Fibroblast of skin of abdomen (primary cell): Measurements from ENCODE around the gene AKAP13. TPM values are rescaled to one million over a fixed set of nuclear protein-coding genes. Genes with fewer than 3 reads are reported as not detected.
A peak's percentile ranks its signal among the peaks of the same experiment; 100 is the strongest.
"Not testable (repeated sequence)": the region's sequence is repeated elsewhere in the genome, so short reads cannot be mapped to it uniquely, and the experiment has no call there.

Source experiments
- DNase-seq: peaks from one replicate; pipeline ENCODE4 v3.0.0-alpha.2; 2013
- polyA plus RNA-seq, 2 experiments: library from polyadenylated mRNA; unstranded; fragments of 120-200 nt; gene quantifications; one replicate each; pipeline ENCODE4 v1.2.1, GENCODE V29; 2013; ENCODE audit not compliant: insufficient read length in 2 of 2

The AKAP13 gene, protein sequence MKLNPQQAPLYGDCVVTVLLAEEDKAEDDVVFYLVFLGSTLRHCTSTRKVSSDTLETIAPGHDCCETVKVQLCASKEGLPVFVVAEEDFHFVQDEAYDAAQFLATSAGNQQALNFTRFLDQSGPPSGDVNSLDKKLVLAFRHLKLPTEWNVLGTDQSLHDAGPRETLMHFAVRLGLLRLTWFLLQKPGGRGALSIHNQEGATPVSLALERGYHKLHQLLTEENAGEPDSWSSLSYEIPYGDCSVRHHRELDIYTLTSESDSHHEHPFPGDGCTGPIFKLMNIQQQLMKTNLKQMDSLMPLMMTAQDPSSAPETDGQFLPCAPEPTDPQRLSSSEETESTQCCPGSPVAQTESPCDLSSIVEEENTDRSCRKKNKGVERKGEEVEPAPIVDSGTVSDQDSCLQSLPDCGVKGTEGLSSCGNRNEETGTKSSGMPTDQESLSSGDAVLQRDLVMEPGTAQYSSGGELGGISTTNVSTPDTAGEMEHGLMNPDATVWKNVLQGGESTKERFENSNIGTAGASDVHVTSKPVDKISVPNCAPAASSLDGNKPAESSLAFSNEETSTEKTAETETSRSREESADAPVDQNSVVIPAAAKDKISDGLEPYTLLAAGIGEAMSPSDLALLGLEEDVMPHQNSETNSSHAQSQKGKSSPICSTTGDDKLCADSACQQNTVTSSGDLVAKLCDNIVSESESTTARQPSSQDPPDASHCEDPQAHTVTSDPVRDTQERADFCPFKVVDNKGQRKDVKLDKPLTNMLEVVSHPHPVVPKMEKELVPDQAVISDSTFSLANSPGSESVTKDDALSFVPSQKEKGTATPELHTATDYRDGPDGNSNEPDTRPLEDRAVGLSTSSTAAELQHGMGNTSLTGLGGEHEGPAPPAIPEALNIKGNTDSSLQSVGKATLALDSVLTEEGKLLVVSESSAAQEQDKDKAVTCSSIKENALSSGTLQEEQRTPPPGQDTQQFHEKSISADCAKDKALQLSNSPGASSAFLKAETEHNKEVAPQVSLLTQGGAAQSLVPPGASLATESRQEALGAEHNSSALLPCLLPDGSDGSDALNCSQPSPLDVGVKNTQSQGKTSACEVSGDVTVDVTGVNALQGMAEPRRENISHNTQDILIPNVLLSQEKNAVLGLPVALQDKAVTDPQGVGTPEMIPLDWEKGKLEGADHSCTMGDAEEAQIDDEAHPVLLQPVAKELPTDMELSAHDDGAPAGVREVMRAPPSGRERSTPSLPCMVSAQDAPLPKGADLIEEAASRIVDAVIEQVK (N-terminal part only)
- polyA plus RNA-seq (2013, experiment 1 of 2; ENCODE audit: insufficient read length), result 29.5 TPM
- polyA plus RNA-seq (2013, experiment 2 of 2; ENCODE audit: insufficient read length), result 27.8 TPM

DNA sequence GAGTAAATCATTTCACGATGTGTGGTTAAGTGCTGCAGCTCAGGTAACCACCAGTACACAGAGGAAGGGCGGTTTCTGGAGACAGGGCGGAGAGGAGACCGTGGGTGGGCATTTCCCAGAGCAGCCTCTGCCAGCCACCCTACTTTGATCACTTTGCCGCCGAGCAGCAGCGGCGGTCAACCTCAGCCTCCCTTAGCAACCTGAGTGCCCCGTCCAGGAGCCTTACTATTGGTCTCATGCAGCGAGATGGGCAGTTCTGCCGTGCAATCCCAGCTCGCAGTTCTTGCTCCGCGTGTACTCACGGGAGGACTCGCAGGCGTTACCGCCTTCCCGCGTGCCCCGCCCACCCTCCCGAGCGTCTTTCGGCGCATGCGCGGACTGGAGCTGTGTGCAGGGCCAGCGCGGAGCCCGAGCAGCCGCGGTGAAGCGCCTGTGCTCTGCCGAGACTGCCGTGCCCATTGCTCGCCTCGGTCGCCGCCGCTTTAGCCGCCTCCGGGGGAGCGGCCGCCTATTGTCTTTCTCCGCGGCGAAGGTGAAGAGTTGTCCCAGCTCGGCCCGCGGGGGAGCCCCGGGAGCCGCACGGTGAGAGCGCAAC is at the start of gene AKAP13:
AKAP13 (plus strand) TSS at position 387 of the 595 bp plus-strand sequence. CDS start 105,118 bp downstream, outside the sequence.
- DNase-seq, result peak; percentile 100

DNA sequence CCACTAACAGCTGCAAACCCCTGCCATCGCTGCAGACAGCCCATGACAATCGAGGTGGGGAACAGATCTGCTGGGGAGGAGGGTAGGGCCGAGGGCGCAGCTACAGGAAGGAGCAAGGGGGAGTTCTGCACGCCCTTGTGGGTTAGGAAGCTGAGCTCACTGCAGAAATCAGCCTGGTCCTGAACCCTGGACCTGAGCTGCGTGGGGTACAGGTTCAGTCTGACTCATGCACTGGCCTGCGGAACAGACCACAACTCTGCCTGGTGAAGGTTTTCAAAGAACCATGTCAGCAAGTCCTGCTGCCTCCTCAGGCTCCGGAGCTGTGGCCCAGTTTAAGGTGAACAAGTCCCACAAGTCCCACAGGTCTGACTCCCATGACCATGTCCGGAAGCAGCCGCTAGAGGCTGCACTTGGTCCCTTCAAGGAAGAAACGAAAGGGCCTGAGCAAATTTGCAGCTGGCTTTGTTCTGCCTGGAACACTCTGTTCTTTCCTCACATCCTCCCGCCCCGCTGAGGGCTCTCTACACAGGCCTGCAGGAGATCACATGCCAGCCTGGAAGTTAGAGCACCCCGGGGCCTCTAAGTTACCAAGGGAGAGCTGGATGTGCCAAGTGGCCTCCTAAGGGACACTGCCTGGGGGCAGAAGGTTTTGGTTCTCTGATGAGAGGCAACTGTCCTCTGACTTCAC is 49.4 kb upstream of the AKAP13 start:
- peak; percentile 90 for DNase-seq

DNA sequence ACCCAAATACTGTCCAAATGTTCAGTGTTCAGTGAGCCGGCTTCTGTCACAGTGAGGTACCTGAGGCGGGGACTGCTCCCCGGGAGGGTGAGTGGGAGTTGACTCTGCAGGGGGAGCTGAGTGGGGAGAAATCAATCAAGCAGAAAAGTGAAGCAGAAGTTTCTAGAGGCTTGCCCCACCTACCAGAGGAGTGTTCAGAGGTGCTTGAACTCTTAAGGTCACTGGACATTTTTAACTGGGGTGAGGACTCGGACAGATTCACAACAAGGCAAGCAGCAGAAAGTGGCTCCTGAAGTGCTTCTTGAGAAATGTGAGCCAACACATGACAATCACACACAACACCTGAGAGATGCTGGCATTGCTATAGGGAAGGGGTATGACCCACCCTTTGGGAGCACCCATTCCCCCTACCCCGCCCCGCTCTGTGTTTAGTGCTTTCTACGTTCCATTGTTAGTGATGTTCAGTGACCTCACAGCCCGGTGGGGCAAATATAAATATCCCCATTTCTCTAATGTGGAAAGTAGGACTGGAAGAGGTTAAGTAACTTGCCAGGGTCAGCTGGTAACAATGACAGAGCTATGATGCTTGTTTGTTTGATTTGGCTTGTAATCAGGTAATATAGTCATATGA is 48.6 kb upstream of the AKAP13 start:
- no peak for DNase-seq

DNA sequence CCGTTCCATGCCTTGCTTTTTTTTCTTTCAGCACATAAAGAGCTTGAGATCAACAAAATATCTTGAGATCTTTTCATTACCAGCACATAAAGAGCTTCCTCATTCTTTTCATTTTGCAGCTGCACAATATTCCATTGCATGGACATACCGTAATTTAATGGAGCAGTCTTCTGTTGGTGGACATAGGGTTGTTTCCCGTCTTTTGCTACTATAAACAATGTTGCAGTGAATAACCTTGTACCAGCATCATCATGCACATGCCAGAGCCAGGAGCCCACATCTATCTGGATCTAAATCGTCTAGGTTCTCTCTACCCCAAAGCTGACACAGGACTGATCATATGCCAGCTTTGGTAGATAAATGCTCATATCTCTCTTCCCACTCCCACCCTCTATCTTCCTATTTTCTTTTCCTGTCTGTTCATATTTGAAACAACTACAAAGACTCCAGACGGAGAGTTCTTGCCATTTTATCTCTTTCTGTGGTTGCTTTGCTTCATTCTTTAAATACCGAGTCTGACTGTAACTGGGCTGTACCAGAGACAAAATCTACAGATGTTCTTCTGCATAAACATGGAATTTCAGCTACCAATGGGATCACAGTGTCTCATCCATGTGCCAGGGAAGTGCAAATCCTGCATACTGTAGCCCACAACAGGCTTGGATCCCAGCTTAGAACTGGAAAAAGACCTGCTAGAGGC is 47.1 kb upstream of the AKAP13 start:
- DNase-seq, result peak; percentile 92

DNA sequence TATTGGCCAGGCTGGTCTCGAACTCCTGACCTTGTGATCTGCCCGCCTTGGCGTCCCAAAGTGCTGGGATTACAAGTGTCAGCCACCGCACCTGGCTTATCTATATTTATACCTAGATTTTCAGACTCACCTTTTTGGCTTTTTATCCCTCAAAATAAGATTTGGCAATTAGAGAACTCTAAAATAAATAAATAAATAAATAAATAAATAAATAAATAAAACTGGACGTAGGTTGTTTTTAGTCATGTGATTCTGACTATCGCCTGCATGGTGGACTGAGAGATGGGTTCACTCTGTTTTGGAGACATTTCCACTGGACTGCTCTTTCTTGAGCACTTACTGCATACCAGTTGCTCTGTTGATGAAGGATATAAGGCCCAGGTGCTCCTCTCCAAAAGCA is 46.2 kb upstream of the AKAP13 start:
- DNase-seq, result no peak

DNA sequence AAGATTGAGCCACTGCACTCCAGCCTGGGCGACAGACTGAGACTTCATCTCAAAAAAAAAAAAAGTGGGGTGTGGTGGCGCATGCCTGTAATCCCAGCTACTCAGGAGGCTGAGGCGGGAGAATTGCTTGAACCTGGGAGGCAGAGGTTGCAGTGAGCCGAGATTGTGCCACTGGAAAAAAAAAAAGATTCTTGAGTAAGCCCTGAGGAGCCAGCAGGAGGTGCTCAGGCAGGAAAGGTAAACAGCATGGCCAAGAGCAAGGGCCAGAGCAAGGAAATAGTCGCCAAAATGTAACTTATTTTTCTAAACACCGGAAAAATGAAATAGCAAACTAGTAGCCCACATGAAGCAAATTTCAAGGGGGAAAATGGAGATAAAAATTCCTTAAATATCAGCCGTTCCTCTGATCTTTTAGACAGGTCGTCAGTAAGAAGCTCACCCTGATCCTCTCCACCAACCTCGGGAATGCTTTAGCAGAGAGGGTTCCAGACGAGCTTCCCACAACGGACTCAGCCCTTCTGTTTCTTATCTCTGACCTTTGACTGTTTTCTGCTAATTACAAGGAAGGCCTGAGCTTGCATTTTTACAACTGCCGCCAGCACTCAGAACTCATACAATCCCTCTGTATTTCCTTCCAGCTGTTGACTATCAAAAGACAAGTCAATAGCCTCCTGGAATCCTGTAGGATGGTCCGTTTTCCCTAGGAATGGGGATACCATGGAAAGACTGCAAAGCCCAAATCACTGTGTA is 45.0 kb upstream of the AKAP13 start:
- DNase-seq, result no peak

DNA sequence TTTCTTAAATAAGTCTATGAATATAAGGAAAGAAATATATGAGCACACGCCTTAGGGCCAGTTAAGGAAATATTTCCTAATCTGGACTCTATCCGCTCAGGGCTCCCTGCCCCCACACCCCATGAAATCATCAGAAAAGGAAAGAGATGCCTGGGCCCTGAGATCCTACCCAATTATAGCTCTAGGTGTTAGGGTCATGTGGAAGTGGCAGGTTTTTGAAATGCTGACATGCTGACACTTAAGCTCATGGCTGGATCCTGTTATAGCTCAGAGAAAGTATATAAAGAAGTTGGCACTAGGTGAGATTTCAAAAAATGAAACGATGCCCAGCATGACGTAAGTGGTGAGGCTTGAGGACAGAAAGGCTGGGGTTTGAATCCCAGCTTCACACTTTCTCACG is 43.5 kb upstream of the AKAP13 start:
- DNase-seq, result no peak

DNA sequence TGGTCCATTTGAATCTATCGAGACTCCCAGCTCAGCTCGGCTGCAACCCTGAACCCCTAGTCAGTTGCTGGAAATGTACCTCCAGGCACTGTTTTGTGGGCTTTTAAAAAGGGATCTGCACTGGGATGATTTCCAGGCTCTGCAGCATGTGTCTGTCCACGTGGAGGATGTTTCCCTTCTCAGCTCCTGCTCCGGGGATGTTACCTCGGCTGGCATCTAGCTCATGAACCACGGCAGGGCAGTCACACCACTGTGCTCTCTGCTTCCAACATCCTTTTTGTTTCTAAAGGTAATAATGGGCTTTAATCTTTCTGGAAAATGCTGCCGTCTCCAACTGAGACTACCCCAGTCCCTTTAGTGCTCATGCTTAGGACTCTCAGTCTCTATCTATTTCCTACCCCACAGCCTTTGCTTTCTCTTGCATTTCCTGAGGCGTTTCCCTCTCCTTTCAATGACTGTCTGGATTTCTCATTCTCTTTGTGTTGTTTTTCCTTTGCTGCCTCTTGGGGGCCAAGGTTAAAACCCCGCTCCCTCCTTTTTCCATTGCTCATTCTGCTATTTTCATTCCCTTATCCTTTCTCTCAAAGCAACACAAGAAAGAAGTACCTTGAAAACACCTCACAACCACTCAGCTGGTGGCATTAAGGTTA is 42.9 kb upstream of the AKAP13 start:
- DNase-seq, result no peak

DNA sequence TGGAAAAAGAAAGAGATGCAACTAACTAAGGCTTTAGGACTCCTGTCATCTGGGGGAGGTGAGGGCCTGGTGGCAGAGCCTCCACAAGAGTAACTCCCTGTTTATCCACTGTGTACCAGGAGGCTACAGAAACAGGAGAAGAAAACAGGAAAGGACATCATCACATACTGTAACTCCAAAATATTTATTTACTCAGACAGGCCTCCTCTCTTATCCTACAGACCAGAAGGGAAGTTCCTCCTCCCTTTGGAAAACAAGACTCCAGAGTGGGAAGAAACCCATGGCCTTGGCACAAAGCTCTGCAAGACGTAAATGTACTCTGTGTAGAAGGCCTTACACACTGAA is 40.1 kb upstream of the AKAP13 start:
- no peak for DNase-seq

DNA sequence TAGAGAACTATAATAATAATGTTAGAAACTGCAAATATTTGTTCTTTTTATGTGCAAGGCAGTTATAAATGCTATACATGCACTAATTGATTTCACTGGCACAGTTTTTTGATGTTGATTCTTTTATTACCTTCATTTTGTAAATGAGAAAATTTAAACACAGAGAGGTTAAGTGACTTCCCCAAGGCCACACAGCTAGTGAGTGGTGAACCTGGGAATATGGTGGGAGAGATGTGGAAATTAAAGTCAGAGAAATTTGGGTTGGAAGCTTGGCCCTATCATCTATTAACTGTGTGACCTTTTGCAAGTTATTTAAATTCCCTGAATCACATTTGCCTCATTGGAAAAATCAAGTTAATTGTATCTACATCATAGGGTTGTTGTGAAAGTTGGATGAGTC is 39.6 kb upstream of the AKAP13 start:
- DNase-seq, result no peak

DNA sequence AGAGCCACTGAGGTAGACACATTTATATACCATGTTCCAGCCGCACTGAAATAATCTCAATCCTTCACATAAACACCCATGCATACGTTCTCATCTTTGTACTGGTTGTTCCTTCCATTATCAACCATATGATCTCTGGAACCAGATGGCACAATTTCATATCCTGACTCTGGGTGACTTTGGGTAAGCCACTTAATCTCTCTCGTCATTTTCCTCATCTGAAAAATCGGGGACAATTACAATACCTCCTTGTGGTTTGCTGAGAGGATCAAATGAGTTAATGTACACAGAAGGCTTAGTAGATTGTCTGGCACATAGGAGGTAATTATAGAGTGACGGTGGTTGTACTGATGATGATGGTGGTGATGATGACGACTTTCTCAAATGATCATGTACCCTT is 38.2 kb upstream of the AKAP13 start:
- DNase-seq, result not testable (repeated sequence)

DNA sequence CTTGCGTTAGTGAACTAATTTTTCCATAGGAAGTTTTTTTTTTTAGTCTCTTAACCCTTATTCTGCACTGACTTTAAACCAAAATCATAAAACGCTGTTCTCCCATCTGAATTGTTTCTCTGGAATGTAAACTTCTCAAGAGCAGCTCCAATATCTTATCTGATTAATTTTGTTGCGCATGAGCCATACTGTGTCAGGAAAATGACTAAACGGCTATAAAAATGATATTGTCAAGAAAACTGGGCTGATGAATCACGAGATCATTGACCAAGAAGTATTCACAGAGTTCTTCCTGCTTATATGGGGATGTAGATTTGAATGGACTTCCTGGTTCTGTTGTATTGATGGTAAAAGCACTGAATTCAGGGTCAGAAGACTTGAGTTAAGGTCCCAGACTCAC is 37.0 kb upstream of the AKAP13 start:
- DNase-seq, result peak; percentile 92

DNA sequence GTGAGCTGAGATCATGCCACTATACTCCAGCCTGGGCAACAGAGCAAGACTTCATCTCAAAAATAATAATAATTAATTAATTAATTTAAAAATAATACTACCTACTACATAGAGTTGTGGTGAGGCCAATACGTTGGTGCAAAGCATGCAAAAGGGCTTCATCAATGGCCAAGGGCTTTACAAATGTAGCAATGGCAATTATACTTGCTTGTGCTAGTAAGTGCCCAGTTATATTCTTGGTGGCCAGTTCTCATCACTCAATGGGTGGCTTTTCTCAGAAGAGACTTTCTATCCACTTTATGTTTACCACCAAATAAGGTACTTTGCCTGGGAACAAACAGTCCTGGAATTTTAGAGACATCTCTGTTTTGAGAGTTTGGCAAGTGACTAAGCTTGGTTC is 36.2 kb upstream of the AKAP13 start:
- DNase-seq, result not testable (repeated sequence)

DNA sequence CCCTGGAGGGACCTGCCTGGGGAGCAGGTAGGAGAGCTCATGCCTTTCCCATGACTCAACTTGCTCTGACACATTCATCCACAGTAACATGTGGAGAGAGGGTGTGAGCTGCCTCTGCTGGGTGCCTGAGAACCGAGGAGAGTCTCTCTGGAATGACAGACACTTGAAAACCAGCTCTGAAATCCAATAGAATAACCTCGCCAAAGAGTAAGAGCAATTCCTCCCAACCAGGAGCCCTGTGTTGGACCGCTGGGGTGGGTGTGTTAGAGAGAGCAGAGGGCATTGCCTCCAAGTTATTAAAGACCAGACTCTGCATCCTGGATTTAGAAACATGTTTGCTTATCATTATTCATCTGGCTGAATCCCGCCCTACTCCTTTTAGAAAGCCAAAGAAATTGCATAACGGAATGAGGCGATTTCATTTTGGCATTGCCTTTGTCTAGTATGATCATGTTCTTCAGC is 35.7 kb upstream of the AKAP13 start:
- DNase-seq, result peak; percentile 67

DNA sequence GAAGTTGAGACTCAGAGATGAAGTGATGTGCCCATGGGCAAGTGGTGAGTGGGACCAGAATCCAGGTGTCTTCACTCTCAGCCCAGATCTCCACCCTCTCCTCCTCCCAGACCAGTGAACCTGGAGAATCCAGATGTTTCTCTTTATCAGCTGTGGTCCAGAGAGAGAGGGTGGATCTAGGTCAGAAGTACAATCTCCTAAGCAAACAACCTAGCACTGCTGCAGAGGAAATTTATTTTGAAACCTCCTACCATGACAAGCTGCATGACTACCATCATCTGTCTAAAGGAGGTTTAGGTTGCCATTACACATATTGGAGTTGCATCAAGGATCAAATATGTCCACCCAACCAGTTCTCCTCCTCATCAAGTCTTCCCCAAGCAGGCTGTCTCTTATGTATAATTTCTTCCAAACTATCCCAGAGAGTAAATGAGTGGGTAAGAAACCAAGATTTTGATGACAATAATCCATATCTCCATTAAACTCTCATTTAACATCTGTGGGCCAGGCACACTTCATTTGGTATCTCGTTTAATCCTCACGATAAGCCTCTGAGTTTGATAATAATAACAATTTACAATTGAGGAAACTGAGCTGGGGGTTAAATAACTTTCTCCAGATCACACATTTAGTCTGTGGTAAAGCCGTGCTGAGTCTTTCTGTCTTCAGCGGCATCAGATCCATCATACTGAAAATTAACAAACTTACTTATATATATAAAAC is 35.0 kb upstream of the AKAP13 start:
- DNase-seq, result not testable (repeated sequence)

DNA sequence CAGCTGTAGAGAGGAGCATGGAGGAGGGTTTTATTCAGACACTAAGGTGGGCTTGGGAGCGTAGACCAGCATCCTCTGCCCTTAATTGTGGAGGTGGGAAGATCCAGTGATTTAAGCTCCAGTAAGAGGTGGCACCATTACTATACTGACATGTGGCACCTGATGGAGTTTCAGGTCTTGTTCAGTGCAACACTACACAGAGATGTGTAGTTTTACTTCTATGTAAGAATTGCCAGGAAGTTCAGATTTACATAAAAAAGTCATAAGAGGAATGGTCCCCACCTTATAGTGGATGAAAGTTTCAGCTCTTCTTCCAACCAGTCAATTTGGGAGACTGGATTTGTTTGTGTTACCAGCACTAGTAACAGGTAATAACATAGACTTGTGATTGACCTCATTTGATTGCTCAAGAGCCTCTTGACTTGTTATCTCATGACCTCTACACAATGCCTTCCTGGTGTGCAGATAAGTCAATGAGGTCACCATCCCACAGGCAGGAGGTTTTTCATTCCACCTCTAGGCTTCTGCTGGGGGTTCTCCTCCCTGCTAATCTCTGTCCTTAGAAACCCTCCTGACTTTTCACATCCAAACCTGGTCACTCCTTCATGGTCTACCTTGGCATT is 33.8 kb upstream of the AKAP13 start:
- not testable (repeated sequence) for DNase-seq

DNA sequence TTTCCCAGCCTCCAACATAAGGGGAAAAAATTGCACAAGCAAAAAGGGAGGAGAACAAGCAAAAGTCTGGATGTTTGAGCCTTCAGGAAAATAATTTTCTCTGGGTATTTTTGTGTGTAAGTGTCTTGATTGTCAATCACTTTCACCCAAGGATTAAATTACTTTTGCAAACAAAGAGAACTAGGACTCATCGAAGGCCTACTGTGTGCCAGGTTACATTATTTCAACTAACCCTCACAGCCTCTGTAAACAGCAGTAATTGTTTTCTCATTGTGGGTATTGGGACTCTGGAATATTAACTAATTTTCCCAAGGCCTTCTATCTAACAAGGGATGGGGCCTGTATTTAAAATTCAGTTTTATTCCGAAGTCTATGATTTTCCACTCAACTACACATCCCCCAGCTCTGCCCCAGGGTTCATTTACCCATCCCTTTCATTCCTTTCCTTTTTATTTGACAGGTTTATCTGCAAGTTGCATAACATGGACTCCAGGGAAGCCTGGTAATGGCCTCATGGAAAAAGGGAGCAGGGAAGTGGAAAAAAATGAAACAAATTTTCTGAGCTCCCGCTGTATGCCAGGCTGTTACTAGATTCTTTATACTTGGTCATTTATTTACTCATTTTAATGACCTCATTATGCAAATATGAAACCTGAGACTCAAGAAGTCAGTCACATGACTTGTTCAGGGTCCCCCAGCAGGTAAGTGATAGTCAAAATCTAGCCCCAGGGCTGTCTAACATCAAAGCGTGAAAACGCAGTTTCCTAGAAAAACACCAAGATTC is 32.9 kb upstream of the AKAP13 start:
- not testable (repeated sequence) for DNase-seq
